GM11168 (cell line): ENCODE results near the gene EIF4G1.

Source experiments
- in situ Hi-C: fragments of 300-500 bp; cut with MboI; formaldehyde crosslinking; loops from one replicate; pipeline ENCODE4 v1.12.0; 2022; ENCODE audit warnings: low sequenced_read_pairs; ENCODE audit not compliant: unreplicated experiment

The EIF4G1 gene

DNA sequence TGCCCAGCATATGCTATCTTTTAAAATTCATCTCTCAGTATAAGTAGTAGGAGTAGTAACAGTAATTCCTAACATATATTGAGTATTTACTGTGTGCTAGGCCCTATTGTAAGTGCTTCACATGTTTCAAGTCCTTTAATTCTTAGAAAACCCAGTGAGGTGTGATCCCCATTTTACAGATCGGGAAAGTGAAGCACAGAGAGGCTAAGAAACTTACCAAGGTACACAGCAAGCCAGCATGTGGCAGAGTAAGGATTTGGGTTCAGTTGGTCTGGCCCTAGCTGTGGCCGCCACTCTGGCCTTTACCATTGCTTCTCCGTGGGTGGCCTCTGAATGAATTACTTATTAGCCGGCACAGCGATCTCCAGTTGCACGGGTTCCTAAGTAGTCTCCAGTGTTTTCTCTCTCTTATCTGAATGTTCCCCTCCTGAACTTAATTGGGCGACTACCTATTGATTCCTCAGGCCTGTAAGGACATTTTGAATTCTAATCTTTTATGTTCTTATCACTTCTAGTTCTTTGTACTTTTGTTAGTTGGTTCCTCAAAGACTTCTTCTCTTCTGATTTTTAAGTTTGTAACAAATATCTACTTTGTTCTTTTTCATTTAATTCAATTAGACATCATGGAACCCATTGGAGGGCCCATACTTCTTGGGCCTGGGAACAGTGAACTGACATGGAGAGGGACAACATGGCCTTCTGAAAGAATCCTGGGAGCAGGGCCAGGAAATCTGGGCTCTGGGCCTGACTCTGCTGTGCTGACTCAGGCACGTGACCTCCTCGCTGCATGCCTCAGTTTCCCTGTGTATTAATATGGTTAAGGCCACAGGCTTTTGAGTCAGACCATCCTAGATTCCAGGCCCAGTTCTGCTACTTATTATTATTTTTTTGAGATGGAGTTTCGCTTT, 35.4 kb downstream of the EIF4G1 start:
- in situ Hi-C loops = no loop called here

GRCh38 chr3:184350618-184351017, 36.2 kb downstream of the EIF4G1 start:
- in situ Hi-C loops = no loop called here

DNA sequence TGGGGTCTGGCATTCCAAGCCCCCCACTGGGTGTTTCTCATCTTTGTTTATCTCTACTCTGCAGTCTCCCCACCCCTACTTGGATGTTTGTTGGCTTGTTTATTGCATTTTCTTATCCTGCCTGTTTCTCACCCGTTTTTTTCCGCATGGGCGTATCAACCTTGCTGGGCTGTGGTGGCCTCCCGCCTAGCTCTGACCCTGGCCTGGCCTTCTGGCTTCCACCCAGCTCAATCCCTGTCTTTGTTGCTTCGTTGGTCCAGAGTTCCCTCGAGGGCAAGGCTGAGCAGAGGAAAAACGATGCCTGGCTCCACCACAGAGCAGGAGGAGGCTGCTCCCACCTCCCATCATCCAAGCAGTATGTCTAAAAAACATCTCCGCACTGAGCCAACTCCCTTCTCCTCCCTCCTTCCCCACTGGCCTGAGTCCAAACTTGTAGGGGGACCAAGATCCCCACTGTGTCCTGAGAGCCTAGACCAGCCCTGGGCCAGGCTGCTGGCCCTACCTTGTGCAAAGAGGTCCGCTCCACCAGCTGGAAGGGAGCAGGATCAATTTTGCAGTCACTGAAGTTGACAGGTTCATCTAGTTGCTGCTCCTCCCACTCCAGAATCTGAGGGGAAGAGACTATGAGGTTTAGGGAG, 37.2 kb downstream of the EIF4G1 start:
- in situ Hi-C loops = no loop called here

- in situ Hi-C loops = no loop called here
Observed at GRCh38 chr3:184352149-184352785, 37.9 kb downstream of the EIF4G1 start.

GRCh38 chr3:184352897-184353545, 38.6 kb downstream of the EIF4G1 start:
- in situ Hi-C loops = no loop called here

DNA sequence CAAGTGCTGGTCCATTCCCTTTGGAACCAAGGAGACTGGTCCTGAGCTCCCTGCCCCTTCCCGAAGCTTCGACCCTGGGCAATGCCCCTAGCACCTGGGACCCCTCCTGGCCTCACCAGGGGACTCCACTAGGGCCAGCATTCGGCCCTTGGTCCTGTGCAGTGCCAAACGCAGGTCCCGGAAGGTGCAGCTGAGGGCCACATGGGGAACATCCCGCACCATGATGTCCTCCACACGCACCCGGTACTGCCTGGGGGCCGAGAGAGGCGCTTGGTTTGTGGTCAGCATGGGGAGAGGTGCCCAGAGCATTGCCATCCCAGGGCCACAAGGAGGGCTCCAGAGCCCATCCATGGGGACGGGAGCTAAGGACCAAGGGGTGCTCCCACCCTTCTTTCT, 39.1 kb downstream of the EIF4G1 start:
- in situ Hi-C loops = no loop called here

- in situ Hi-C loops = no loop called here
Observed at GRCh38 chr3:184354121-184354728, 39.8 kb downstream of the EIF4G1 start.

DNA sequence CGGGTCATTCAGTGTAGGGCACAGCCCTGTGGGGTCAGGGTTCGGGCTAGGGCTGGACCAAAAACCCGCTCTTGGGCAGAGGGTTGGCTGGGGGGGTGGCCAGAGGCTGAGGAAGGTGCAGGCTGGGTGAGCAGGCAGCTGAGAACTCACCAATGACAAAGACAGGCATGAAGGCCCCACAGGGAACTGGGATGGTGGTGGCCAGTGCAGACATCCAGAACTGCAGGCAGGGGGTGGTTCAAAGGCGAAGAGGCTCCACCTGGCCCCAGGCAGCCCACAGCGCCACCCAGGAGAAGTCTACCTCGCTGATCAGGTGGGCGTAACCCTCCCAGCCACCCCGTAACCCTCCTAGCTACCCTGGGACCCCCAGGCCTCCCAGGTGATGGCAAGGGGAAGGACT, 40.3 kb downstream of the EIF4G1 start:
- in situ Hi-C loops = no loop called here

- in situ Hi-C loops = no loop called here
Observed at GRCh38 chr3:184355261-184356040, 41.0 kb downstream of the EIF4G1 start.

DNA sequence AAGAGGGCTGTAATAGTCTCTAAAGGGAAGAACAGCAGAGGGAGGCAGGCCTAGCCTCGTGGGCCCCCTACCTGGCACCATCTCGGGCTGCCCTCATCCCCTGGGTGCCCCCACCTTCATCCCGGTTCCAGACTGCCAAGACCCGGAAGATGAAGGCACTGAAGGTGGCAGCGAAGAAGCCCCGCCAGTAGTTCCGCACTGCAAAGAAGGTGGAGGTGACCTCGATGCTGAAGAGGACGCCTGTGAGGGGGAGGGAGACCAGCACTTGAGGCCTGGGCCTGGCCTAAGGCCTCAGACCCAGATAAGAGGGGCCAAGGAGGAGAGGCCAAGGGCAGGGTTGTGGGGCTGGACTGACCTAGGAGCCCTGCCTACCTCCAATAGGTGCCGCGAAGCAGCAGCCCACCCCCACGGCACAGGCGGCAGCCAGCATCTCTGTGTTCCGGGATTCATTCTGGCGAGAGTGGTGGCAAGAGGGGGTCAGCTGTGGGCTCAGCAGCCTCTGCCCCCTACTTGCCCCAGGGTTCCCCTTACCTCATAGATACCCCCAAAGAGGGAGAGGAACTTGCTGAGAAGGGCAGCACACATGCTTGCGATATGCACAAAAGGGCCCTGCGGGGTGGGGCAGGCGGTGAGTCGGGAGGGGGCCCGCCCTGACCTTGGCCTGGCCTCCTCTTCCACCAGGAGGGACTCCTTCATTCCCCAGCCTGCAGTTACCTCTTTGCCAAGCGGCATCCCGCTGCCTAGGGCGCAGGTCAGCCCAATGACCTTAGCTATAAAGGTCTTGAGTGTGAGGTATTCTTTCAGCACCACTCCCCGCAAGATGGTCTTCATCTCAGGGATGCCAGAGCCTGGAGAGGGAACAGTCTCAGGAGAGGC, 43.1 kb downstream of the EIF4G1 start:
- in situ Hi-C loops = no loop called here

DNA sequence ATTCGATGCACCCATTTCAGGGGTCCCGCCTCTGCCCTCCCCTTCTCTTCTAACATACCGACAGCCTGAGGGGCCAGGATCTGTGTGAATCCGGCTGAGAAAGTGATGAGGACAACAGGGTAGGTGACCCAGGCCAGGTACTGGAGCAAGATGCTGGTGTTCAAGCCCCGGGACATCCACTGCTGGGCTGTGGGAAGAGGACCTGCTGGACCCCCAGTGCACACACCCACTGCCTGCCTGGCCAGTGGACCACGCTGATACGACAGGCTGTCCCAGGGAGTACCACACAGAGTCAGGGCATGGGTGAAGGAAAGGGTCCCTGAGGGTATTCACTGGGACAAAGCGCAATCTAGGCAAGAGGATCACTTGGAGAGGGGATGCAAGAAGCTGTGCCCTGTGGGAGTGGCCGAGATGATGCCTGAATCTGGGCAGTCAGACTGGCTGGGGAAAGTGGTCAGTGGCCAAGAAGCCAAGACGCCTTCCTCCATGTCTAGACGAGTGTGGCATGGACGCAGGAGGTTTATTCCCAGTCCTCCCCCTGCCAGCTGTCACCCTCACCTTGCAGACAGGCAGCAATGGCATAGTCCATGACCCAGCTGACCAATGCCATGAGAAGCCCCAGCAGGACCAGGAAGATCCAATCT, 43.8 kb downstream of the EIF4G1 start:
- in situ Hi-C loops = no loop called here

GRCh38 chr3:184358921-184359350, 44.5 kb downstream of the EIF4G1 start:
- in situ Hi-C loops = no loop called here

- in situ Hi-C loops = no loop called here
Observed at GRCh38 chr3:184359610-184360009, 45.2 kb downstream of the EIF4G1 start.

- in situ Hi-C loops = no loop called here
Observed at GRCh38 chr3:184360070-184360928, 45.9 kb downstream of the EIF4G1 start.

DNA sequence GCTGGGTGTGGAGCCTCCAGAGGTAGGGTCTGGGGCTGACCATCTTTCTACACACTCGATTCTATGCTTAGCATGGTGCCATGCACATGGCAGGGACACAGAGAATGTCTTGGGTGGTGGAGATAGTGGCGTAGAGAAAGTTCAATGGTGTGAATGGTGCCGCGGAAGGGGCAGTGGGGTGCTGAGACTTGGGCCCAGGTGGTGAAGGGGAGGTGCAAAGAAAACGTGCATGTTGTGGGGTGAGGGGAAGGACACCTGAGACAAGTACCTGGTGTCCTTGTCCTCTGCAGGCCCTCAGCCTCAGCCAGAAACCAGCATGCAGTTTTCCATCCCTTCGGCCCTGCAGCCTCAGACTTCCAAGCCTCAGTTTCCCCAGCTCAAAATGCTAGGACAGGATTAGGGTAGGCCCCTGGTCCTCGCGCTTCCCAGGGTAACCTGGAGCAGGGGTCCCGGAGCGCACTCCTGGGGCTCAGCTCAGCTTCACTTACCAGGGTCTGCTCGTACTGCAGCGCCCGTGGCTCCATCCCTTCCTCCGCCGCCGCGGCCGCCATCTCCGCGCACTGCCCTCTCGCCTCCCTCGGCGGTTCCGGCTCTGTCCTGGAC, 46.6 kb downstream of the EIF4G1 start:
- in situ Hi-C loops = no loop called here

- in situ Hi-C loops = no loop called here
Observed at GRCh38 chr3:184361532-184361931, 47.1 kb downstream of the EIF4G1 start, which contains the start of the genes CLCN2 and POLR2H. Gene CLCN2 (minus strand): TSS chr3:184361605. CDS start chr3:184361479, 126 bp downstream. Gene POLR2H (plus strand): TSS chr3:184361710. CDS start chr3:184363493, 1,783 bp downstream.
